HG03103 (cell line): ENCODE measurements around the gene HPRT1.
"Not testable (repeated sequence)": the region's sequence is repeated elsewhere in the genome, so short reads cannot be mapped to it uniquely, and the experiment has no call there.

Experiments used
- ATAC-seq: cut with Tn5 transposase; IDR thresholded peaks from one replicate; pipeline ENCODE4 v1.9.1; 2021; ENCODE audit warnings: low read depth; ENCODE audit not compliant: unreplicated experiment

The HPRT1 gene, protein sequence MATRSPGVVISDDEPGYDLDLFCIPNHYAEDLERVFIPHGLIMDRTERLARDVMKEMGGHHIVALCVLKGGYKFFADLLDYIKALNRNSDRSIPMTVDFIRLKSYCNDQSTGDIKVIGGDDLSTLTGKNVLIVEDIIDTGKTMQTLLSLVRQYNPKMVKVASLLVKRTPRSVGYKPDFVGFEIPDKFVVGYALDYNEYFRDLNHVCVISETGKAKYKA

DNA sequence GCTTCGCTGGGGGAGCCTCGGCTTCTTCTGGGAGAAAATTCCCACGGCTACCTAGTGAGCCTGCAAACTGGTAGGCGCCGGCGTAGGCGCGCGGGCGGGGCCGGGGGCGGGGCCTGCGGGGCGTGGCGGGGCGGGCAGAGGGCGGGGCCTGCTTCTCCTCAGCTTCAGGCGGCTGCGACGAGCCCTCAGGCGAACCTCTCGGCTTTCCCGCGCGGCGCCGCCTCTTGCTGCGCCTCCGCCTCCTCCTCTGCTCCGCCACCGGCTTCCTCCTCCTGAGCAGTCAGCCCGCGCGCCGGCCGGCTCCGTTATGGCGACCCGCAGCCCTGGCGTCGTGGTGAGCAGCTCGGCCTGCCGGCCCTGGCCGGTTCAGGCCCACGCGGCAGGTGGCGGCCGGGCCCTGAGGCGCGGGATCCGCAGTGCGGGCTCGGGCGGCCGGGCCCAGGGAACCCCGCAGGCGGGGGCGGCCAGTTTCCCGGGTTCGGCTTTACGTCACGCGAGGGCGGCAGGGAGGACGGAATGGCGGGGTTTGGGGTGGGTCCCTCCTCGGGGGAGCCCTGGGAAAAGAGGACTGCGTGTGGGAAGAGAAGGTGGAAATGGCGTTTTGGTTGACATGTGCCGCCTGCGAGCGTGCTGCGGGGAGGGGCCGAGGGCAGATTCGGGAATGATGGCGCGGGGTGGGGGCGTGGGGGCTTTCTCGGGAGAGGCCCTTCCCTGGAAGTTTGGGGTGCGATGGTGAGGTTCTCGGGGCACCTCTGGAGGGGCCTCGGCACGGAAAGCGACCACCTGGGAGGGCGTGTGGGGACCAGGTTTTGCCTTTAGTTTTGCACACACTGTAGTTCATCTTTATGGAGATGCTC, at the start of gene HPRT1:
TSS of gene HPRT1 (plus strand) at position 161 of the 857 bp plus-strand sequence. CDS start at position 308, 147 bp downstream.
- ATAC-seq: peak; percentile 84

DNA sequence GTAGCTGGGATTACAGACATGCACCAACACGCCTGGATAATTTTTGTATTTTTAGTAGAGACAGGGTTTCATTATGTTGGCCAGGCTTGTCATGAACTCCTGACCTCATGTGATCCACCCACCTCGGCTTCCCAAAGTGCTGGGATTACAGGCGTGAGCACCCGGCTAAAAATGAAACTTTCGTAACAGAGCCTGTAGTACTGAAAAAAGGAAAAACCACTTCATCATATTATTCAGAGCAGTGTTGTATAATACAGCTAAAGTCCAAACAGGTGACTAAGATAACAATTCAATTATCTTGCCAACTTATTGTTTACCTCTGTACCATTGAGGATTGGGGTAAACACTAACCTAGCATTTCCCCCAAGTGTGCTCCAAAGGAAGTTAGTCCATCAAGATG, 43.9 kb upstream of the HPRT1 start:
- no peak for ATAC-seq

DNA sequence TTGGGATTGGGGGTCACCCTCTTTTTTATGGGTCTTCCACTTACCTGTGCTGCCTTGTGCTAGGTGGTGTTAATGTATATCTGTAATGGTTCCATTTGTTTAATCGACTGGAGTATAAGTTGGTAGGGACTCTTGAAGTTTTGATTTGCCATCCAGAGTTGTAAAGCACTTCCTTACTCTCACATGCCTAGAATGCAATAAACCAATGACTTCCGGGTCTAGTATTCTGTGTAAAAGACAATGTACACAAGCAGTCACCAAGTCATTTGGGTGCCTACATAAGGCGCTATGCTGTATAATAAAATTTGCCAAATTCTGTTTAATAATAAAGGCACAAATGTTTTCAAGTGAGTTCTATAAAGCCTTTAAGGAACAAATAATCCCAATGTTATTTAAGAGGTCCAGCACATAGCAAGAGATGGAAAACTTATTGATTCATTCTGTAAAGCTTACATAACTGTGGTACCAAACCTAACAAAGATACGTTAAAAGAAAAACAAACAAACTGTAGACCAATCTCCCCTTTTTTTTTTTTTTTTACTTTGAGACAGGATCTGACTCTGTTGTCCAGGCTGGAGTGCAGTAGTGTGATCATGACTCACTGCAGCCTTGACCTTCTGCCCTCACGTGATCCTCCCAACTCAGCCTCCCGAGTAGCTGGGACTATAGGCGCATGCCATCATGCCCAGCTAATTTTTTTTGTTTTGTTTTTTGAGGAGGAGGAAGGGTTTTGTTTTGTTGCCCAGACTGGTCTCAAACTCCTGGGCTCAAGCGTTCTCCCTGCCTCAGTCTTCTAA, 41.5 kb upstream of the HPRT1 start:
- no peak for ATAC-seq

DNA sequence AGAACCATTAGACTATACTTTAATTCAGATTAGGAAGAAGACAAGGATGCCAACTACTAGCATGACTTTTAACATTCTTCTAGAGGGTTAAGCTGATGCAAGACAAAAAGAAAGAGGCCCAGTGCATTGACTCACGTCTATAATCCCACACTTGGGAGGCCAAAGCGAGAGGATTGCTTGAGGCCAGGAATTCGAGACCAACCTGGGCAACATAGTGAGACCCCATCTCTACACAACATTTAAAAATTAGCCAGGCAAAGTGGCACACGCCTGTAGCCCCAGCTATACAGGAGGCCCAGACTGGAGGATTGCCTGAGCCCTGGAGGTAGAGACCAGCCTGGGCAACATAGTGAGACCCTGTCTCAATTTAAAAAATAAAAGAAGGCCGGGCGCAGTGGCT, 40.2 kb upstream of the HPRT1 start:
- no peak for ATAC-seq

DNA sequence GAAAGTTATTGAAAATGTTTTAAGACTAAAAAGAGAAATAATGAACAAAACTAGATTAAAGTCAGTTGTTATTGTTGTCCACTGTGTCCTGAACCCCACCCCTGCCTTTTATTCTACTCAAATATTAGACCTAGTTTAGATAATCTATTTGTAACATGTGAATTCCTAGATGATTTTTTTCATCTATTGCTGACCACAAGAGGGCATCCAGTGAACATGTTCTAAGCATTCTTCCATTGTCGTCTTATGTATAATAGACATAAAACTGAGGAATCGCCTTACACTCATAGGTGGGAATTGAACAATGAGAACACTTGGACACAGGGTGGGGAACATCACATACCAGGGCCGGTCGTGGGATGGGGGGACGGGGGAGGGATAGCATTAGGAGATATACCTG, 36.4 kb upstream of the HPRT1 start:
- no peak for ATAC-seq

DNA sequence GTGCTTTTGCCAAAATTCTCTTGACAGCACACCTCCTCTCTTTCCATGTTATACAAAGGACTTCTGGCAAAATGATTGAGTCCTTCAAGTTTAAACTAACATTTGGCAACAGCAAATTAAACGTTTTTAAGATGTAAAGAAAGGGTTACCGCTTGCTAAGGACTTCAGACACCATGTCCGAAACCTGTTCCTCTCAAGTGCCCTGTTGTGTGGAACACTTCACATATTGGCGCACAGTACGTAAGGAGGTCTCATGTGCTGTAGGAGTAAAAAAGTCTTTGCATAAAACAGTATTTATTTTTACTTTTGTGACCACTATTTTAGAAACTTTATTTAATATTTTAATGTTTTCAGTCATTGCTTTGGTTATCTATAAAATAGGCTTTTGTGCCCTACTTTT, 33.7 kb upstream of the HPRT1 start:
- ATAC-seq: no peak

DNA sequence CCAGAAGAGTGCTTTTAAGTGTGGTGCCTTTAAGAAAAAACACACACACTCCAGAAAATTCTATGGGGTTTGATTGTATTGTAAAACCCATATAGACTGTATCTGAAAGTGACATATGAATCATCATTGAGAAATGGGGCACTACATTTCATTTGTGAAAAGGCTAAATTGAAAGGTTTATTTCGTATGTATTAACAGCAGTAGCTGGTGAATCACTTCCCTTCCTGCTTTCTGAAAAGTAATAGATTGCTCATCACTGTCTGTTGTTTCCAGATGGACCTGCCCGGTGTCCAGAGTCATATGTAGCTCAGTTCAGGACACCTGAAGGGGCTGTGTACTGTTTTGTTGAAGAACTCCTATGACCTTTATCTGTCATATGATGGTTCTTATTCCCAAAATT, 28.1 kb upstream of the HPRT1 start:
- ATAC-seq: no peak

DNA sequence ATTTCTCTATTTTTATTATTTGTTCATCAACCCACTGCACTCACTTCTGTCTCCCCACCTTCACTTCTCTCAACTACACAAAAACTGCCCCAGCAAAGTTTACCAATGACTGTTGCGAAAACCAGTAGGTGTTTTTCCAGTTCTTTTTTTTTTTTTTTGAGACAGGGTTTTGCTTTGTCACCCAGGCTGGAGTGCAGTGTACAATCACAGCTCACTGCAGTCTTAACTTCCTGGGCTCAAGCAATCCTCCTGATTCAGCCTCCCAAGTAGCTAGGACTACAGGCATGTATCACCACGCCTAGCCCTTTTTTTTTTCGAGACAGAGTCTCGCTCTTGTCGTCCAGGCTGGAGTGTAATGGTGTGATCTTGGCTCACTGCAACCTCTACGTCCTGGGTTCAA, 24.1 kb upstream of the HPRT1 start:
- ATAC-seq: no peak

DNA sequence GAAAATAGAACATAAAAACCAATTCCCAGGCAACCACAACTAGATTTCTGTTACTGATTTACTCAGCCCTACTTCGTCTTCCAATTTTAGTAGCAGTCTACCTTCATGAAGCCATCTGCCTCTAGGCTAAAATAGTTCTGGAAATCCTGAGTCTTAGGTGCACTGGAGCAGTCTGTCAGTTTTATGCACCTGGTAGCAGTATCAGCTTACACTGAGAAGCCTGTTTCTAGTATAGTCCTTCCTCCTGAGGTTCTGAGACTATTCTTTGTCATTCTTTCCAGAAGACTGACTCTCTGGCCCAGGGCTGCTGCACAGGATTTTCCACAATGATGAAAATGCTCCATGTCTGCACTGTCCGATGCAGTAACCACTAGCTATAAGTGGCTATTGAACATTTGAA, 16.9 kb upstream of the HPRT1 start:
- ATAC-seq: no peak

DNA sequence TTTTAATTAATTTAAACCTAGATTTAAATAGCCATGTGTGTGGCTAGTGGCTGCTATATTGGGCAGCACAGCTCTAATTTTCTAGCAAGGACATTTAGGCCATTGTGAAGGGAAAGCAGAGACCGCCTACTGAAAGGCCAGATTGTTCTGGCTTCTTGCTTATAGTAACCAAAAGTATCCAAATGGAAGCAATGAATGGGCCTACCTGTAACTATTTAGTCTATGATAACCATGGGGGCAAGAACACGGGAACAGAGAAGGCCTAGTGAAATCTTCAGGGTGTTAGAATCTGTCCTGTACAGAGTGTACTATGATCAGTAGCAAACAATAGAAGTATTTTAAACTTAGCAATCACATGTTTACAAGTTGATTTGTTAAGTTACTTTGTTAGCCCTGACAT, 16.5 kb upstream of the HPRT1 start:
- no peak for ATAC-seq

DNA sequence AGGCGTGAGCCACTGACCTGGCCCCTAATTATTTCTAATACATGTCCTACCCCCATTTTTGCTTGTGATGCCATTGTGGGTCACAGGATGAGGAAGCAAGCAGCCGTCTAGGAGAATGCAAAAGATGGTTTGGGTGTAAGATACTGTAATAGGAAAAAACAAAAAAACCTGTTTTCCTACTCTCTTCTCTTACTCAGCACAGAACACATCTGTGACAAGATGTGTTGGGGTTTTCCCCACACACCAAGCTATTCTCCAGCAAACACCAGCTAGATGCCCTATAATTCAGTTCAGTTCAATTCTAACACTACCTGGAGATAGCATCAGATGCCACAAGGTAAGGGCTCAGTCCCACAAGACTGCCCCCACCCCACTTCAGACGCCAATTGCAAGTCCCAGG, 15.3 kb upstream of the HPRT1 start:
- no peak for ATAC-seq

DNA sequence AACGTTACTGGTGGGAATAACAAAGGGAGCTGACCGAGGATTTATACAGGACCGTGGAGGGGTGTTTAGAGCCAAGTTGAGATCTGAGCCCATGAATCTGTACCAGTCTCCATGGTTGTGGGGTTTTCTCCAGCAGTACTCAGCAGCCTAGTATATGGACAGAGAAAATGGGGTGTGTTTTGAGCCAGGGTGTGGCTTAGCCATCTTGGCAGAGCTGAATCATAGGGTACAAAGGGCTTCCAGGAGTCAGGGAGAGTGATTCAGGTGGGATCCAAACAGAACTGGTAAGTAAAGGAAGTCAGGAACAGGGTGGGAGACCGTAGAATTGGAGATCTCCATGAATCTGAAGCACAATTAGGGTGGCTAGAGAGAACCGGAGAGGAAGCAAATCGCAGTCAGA, 7.4 kb upstream of the HPRT1 start:
- no peak for ATAC-seq

DNA sequence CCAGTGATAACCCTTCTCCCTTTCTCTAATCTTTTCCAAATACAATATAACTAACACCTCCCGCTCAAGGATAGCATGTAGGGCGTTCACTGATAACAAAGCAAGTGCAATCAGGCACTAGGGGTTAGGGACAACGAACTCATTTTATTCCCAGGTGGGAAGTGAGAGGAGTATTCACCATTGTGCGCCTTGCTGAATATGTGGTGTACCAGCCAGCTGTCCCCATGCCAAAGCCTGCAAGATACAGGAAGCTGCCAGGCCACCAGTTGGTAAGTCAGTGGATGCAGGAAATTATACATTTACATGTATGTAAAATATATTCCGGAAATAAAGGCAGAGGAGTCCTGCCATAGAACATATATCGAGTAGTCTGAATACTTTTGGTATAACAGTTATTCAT, 6.3 kb upstream of the HPRT1 start:
- no peak for ATAC-seq

DNA sequence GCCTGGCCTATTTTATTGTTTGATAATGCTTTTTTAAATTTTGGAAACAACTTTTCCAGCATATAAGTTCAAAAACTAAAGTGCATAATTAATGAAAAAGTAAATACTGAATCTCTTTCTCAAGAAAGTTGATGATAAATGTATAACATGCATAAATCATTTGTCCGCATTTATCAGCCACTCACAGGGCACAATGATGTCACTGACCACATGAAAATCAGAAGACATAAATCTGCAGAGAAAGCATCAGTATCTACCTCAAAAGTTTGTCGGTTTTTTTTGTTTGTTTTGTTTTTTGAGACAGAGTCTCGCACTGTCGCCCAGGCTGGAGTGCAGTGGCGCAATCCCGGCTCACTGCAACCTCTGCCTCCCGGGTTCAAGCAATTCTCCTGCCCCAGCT, 5.5 kb upstream of the HPRT1 start:
- ATAC-seq: no peak

DNA sequence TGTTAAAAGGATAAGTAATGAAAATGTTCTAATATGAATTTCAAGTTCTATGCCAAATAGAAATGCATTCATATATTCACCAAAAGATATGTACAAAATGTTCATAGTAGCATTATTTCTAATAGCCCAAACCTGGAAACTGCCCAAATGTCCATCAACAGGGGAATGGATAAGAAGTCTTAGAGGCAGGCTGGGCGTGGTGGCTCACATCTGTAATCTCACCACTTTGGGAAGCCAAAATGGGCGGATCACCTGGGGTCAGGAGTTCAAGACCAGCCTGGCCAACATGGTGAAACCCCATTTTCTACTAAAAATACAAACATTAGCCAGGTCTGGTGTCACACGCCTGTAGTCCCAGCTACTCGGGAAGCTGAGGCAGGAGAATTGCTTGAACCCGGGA, 2.3 kb upstream of the HPRT1 start:
- ATAC-seq: no peak

DNA sequence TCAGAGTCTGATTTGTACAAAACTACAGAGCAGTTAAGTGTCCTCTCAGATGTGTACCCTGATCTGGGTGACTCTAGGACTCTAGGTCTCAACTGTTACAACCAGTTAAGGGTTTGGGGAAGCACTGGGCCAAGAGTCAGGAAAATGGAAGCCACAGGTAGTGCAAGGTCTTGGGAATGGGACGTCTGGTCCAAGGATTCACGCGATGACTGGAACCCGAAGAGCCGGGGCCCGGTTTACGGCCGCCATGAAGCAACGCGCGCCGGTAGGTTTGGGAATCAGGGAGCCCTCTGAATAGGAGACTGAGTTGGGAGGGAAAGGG, 321 bp upstream of the HPRT1 start:
- ATAC-seq: peak; percentile 13

DNA sequence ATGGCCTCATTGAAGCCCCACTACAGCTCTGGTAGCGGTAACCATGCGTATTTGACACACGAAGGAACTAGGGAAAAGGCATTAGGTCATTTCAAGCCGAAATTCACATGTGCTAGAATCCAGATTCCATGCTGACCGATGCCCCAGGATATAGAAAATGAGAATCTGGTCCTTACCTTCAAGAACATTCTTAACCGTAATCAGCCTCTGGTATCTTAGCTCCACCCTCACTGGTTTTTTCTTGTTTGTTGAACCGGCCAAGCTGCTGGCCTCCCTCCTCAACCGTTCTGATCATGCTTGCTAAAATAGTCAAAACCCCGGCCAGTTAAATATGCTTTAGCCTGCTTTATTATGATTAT, 876 bp downstream of the HPRT1 start:
- ATAC-seq: no peak

DNA sequence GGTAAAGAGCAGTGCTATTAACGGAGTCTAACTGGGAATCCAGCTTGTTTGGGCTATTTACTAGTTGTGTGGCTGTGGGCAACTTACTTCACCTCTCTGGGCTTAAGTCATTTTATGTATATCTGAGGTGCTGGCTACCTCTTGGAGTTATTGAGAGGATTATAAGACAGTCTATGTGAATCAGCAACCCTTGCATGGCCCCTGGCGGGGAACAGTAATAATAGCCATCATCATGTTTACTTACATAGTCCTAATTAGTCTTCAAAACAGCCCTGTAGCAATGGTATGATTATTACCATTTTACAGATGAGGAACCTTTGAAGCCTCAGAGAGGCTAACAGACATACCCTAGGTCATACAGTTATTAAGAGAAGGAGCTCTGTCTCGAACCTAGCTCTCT, 1.5 kb downstream of the HPRT1 start:
- no peak for ATAC-seq

DNA sequence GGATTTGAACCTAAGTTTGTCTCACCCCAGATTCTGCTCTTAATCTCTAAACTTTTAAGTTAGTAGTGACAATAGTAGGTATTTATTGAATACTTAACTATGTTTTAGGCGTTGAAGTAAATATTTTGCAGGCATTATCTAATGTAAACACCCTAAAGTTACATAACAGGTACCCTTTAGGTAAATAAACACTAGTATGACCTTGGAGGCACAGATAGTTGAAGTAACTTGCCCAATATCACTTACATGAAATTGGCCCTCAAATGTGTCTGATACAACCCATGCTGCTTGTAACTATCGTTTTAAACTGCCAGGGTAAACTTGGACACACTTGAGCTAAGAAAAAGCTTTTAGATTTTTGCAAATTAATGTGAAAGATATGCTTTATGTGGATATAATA, 3.0 kb downstream of the HPRT1 start:
- no peak for ATAC-seq

DNA sequence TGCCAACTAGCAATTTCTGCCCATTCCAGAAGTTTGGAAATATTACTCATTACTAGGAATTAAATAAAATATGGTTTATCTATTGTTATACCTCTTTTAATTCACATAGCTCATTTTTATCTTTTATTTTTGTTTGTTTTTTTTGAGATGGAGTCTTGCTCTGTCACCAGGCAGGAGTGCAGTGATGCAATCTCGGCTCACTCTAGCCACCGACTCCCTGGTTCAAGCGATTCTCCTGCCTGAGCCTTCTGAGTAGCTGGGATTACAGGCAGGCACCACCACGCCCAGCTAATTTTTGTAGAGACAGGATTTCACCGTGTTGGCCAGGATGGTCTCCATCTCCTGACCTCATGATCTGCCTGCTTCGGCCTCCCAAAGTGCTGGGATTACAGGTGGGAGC, 4.5 kb downstream of the HPRT1 start:
- ATAC-seq: not testable (repeated sequence)

DNA sequence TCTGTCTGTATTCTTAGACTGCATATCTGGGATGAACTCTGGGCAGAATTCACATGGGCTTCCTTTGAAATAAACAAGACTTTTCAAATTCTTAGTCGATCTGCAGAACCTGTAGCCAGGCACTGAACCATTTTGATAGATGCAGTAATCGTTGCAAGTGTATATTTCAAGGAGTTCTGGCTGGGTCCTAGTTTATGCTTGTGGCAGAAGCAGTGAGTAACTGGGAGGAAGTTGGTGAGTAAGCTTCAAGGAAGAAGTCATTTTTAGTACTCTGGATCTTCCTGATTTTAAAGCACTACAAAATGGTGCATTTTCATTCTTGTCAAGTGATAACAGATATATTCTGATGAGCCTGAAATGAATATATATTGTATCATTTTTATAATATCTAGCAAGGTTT, 9.5 kb downstream of the HPRT1 start:
- ATAC-seq: no peak

DNA sequence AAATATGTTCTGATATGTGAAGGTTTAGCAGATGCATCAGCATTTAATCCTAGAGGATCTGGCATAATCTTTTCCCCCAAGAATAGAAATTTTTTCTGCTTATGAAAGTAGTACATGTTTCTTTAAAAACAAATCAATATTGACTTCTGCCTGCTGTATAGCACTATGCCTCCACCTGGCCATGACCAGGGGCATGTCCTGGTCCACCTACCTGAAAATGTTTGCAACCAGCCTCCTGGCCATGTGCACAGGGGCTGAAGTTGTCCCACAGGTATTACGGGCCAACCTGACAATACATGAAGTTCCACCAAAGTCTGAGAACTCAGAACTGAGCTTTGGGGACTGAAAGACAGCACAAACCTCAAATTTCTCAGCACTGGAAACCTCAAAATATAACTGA, 10.0 kb downstream of the HPRT1 start:
- no peak for ATAC-seq
